HG03060 (cell line): ENCODE measurements around the gene ZNF783.
A peak's percentile ranks its signal among the peaks of the same experiment; 100 is the strongest.

Experiments used
- ATAC-seq: cut with Tn5 transposase; IDR thresholded peaks from one replicate; pipeline ENCODE4 v1.9.1; 2021; ENCODE audit warnings: low read depth, moderate number of reproducible peaks; ENCODE audit not compliant: unreplicated experiment

The ZNF783 gene

GRCh38 chr7:149280151-149280550, 18.2 kb downstream of the ZNF783 start:
- ATAC-seq: no peak

GRCh38 chr7:149280661-149281507, 18.9 kb downstream of the ZNF783 start:
- no peak for ATAC-seq

DNA sequence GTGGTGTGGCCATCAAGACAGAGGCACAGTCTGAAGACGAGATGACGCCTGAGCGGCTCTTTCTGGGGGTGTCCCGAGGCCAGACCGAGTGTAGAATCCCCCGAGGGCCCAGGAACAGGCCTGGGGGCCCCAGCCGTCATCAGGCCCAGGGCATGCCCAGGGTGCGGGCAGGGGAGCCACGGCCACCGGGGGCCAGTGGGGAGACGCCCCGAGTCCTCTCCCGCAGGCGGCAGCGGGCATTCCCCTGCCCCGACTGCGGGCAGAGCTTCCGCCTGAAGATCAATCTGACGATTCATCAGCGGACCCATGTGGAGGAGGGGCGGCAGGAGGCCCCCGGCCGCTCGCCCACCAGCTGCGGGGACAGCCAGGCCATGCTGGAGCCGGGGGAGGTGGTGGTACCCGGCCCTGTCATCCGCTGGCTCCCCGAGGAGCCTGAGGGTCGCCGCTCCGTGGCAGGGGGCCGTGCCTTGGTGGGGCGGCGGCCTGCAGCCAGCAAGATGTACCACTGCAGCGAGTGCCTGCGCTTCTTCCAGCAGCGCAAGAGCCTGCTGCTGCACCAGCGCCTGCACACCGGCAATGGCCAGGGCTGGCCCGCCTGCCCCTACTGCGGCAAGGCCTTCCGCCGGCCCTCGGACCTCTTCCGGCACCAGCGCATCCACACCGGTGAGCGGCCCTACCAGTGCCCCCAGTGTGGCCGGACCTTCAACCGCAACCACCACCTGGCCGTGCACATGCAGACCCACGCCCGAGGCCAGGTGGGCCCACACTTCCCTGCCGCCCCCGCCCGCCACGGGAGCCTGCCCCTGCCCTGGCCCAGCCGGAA, 19.7 kb downstream of the ZNF783 start:
- no peak for ATAC-seq

- no peak for ATAC-seq
Measured at GRCh38 chr7:149282331-149282655, 20.3 kb downstream of the ZNF783 start.

DNA sequence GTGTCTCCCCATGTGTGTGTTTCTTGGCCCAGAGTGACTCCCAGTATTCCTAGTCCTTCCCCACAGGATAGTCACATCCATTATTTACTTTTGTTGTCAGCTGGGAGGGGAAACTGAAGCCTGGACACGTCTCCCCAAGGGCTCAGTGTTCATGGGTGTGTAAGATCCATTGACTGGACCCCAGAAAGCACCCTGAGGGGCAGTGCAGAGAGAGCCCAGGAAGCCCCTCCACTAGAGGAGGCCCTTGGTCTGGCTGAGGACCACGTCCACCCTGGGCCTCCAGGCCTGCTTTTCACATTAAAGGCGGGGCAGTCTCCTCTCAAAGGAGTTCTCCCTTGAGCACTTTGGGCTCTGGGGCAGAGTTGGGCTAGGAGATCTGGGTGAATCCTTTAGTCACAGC, 21.3 kb downstream of the ZNF783 start:
- no peak for ATAC-seq

GRCh38 chr7:149284343-149284742, 22.3 kb downstream of the ZNF783 start:
- no peak for ATAC-seq

GRCh38 chr7:149284850-149285585, 23.0 kb downstream of the ZNF783 start:
- peak; percentile 74 for ATAC-seq

DNA sequence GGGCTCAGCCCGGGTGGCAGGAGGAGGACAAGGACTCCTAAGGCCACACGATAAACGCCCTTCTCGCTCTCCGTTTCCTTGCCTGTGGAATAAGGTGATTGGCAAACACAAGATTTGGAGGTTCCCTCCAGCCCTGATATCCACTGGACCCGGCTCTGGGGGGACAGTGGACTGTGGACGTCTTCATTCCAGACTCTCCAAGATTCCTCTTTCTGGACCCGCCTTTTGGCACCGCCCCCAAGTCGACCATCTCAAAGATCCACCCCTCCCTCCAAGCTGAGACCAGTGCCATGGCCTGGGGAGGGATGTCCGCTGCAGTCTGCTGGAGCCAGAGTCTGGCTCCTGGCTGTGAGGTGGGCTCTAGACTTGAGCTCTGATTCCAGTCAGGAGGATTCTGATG, 23.6 kb downstream of the ZNF783 start:
- no peak for ATAC-seq

DNA sequence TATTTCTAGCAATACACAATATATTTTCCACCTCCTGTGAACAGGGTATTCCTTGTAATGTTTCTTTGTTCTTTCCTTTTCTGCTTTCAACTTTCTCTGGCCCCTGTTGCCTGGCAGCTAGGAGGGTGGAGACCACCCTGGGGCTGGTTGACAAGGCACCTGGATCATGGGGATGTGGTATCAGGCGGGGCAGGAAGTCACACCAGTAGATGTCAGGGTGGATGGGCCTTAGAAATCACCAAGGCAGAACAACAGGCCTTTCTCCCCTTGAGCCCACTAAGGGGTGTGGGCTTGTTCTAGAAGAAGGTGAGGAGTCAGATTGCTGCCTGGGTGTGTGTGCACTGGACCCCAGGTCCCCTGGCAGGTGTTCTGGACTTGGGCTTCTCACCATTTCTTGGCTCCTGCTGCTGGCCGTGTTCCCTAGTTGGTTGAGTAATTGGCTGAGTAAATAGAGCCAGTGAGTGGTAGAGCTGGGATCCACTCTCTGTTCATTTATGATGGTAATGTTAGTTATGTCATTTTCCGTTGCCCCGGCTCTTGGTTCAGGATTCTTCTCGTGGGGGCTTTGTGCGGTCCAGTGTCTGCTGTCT, 24.9 kb downstream of the ZNF783 start:
- no peak for ATAC-seq

- no peak for ATAC-seq
Measured at GRCh38 chr7:149287622-149288021, 25.6 kb downstream of the ZNF783 start.

DNA sequence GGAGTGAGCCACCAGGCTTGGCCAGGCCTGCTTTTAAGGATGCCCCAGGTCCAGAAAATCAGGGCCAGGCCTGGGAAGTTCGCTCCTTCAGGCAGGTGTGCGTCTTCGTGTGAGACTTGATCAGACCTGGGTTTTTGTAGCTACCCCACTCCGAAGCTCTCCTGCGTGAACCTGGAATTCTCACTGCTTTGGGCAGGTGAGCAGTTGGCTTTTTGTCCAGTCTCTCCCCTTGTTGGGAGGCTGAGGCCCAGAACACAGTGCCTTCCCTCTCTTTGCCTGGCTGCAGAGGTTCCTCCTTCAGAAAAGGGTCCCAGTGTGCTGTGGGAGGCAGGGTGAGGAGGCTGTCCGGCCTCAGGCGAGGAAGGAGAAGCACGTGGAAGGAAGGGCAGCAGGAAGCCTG, 27.3 kb downstream of the ZNF783 start:
- no peak for ATAC-seq

- ATAC-seq: no peak
Measured at GRCh38 chr7:149289856-149290255, 27.9 kb downstream of the ZNF783 start.

DNA sequence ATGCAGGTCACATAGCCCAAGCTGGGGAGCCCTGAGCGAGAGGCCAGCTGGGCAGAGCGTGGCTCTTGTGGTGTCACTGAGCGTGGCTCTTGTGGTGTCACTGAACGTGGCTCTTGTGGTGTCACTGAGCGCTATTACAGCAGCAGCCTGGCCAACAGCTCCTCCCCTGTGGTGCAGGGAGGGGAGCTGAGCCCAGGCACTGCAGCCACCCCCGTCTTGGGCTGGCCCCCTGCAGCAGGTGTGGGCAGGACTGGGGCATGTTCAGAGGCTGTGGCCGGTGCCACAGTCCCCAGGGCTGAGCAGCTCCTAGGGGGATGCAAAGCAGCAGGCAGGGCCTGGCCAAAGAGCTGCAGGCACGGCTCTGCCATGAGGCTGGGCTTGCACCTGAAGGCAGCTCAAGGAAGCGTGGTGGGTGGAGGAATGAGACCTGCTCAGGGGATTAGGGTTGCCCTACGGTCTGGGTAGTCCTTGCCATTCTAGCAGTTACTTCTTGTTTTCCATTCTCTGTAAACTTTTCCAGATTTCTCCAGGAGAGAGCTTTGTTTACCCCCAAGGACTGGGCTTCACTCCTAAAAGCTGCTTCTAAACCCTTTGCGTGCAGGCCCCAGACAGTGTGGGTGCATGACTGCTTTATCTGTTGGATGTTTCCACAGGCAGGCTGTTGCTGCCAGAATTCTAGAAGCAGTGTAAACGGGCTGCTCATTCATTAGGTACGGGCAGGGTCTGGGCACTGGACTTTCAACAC, 29.2 kb downstream of the ZNF783 start:
- ATAC-seq: no peak

GRCh38 chr7:149291781-149292461, 29.9 kb downstream of the ZNF783 start:
- no peak for ATAC-seq

DNA sequence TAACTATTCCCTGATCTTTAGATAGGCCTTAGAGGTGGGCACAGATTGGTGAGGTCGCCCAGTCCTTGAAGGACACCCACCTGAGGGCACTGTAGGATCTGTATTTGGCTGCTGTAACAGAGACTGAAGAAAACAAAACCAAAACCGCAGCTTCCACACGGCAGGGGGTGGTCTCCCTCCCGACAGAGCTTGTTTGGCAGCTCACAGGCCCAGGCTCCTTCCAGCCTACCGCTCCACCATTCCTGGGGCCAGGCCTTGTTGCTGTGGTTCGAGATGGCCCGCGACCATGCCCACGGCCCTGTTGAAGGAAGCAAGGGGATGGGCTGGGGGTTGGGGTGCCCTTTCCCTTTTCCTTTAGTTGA, 30.4 kb downstream of the ZNF783 start:
- no peak for ATAC-seq

DNA sequence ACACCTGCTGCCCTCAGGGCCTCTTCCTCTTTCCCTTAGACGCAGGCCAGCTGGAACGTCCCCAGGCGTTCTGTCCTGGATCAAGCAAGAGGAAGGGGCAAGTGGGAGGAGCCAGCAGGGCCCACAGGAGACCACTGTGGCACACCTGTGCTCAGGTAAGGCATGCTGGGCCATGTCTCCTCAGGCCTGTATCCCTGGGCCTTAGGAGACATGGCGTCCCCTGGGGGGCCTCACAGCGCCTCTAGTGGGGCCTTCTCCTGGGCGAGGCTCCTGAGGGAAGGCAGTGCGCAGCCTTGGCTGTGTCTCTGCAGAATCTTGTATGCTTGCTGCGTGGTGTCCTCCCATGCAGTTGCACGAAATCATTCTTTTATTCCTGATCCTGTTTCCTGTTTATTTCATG, 31.3 kb downstream of the ZNF783 start:
- no peak for ATAC-seq

- ATAC-seq: no peak
Measured at GRCh38 chr7:149293946-149294633, 32.1 kb downstream of the ZNF783 start.

DNA sequence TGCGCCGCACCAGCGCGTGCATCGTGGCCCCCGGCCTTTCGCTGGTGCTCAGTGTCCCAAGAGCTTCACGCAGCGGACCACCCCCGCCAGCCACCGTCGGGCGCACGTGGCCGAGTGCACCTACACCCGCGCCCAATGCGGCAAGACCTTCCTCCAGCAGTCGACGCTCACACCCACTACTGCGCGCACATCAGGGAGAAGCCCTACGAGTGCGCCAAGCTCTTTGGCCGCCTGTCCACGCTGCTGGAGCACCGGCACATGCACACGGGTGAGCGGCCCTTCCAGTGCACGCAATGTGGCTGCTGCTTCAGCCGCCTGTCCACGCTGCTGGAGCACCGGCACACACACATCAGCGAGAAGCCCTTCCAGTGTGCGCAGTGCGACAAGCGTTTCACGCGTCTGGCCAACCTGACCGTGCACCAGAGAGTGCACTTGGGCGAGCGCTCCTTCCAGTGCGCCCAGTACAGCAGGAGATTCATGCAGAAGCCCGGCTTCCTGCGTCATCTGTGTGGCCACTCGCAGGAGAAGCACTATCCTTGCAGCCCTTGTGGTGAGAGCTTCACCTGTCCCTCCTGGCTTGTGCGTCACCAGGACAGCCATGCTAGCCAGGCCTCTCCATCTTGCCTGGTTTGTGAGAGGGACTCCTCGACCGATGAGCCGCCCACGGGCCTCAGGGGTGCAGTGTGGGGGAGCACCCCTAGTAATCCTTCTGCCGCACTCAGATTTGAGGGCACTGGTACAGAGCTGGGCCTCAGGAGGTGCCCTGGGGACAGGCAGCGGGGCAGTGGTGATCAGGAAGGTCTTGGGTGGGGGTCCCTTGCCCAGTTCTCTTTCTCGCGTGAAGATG, 32.9 kb downstream of the ZNF783 start:
- ATAC-seq: no peak
